HG03575 (cell line): ENCODE measurements around the gene KDM6A.
"Not testable (repeated sequence)": the region's sequence is repeated elsewhere in the genome, so short reads cannot be mapped to it uniquely, and the experiment has no call there.

Source experiments
- ATAC-seq: cut with Tn5 transposase; IDR thresholded peaks from one replicate; pipeline ENCODE4 v1.9.1; 2021; ENCODE audit not compliant: unreplicated experiment, insufficient number of reproducible peaks, low FRiP score; ENCODE audit errors: extremely low read depth

KDM6A gene

GRCh38 chrX:45031830-45032378, 158.9 kb downstream of the KDM6A start:
- ATAC-seq = no peak

- no peak for ATAC-seq
Observed at GRCh38 chrX:45035071-45035470, 162.1 kb downstream of the KDM6A start.

- no peak for ATAC-seq
Observed at GRCh38 chrX:45036161-45036560, 163.2 kb downstream of the KDM6A start.

- ATAC-seq = not testable (repeated sequence)
Observed at GRCh38 chrX:45040137-45040536, 167.1 kb downstream of the KDM6A start.

- no peak for ATAC-seq
Observed at GRCh38 chrX:45046417-45046816, 173.4 kb downstream of the KDM6A start.

- no peak for ATAC-seq
Observed at GRCh38 chrX:45050558-45050957, 177.6 kb downstream of the KDM6A start.

- no peak for ATAC-seq
Observed at GRCh38 chrX:45056428-45057145, 183.6 kb downstream of the KDM6A start.

GRCh38 chrX:45059906-45060305, 186.9 kb downstream of the KDM6A start:
- ATAC-seq = not testable (repeated sequence)

- no peak for ATAC-seq
Observed at GRCh38 chrX:45063319-45064095, 190.5 kb downstream of the KDM6A start.

GRCh38 chrX:45068569-45068968, 195.6 kb downstream of the KDM6A start:
- no peak for ATAC-seq

- no peak for ATAC-seq
Observed at GRCh38 chrX:45070116-45071007, 197.4 kb downstream of the KDM6A start.

- ATAC-seq = not testable (repeated sequence)
Observed at GRCh38 chrX:45073011-45073410, 200.0 kb downstream of the KDM6A start.

GRCh38 chrX:45077748-45078424, 204.9 kb downstream of the KDM6A start:
- ATAC-seq = peak; percentile 79

- no peak for ATAC-seq
Observed at GRCh38 chrX:45083314-45083713, 210.3 kb downstream of the KDM6A start.

GRCh38 chrX:45110494-45110893, 237.5 kb downstream of the KDM6A start:
- no peak for ATAC-seq

GRCh38 chrX:45126158-45126557, 253.2 kb downstream of the KDM6A start:
- ATAC-seq = no peak

GRCh38 chrX:45128896-45129454, 256.0 kb downstream of the KDM6A start:
- no peak for ATAC-seq

- ATAC-seq = no peak
Observed at GRCh38 chrX:45133465-45133864, 260.5 kb downstream of the KDM6A start.
